ENCODE results near the gene C1RL.

DNA sequence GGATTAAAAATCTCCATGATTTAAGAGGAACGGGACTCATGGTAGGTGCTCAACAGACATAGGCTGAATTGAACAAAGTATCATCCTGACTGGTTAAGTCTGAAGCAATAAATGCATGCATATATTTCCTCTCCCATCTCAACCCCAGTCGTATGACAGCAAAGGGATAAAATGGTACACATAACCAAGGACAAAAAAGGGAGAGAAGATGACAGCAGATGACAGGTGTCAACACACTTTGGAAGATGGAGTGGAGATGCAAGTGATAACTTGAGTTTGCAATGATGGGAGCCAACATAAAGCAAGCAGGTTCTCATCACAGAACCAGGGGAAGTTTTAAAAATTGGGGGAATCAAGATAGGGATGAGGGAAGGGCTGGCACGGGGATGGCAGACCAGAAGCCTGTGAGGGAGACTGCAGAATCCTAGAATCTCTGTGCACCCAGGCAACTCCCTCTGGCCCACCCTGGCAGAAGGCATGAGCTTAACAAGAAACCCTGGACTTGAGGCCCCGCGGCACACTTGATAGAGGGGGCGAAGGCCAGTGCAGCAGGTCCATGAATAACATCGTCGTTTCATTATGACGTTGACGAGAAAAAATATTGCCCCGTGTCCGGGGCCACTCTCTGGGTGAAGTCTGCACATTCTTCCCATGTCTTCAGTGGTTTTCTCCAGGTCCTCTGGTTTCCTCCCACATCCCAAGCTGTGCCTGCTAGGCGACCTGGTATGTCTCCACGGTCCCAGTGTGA lies 5.0 kb downstream of the C1RL start:
- TF ChIP-seq POLR2A (IDR thresholded peaks at IDR 0.05), result no peak
- TF ChIP-seq, protein P1, sequence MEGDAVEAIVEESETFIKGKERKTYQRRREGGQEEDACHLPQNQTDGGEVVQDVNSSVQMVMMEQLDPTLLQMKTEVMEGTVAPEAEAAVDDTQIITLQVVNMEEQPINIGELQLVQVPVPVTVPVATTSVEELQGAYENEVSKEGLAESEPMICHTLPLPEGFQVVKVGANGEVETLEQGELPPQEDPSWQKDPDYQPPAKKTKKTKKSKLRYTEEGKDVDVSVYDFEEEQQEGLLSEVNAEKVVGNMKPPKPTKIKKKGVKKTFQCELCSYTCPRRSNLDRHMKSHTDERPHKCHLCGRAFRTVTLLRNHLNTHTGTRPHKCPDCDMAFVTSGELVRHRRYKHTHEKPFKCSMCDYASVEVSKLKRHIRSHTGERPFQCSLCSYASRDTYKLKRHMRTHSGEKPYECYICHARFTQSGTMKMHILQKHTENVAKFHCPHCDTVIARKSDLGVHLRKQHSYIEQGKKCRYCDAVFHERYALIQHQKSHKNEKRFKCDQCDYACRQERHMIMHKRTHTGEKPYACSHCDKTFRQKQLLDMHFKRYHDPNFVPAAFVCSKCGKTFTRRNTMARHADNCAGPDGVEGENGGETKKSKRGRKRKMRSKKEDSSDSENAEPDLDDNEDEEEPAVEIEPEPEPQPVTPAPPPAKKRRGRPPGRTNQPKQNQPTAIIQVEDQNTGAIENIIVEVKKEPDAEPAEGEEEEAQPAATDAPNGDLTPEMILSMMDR (IDR thresholded peaks at IDR 0.05), result no peak
